Mucosa of rectum (tissue), 2 donors: ENCODE results near the gene SLC5A5.
A peak's percentile ranks its signal among the peaks of the same experiment; 100 is the strongest.

Experiments used
- H3K27ac ChIP-seq, 2 donors: one replicate each; pipeline ENCODE4 v1.7.0; 2013; ENCODE audit warnings: inconsistent platforms in 2 of 2, low read depth in 2 of 2, low read length in 2 of 2
- H3K27me3 ChIP-seq, 2 donors: one replicate each; pipeline ENCODE4 v1.7.0; 2013; ENCODE audit warnings: low read length in 2 of 2; ENCODE audit not compliant: control insufficient read depth in 2 of 2, insufficient read depth in 2 of 2
- H3K36me3 ChIP-seq, 2 donors: one replicate each; pipeline ENCODE4 v1.7.0; 2013; ENCODE audit warnings: low read length in 2 of 2; ENCODE audit not compliant: control insufficient read depth in 2 of 2, insufficient read depth in 2 of 2
- H3K4me1 ChIP-seq, 2 donors: one replicate each; pipeline ENCODE4 v1.7.0; 2013; ENCODE audit warnings: low read length in 2 of 2, mild to moderate bottlenecking in 1 of 2; ENCODE audit not compliant: control insufficient read depth in 2 of 2, insufficient read depth in 2 of 2
- H3K4me3 ChIP-seq, 2 donors: one replicate each; pipeline ENCODE4 v1.7.0; 2013; ENCODE audit warnings: low read length in 2 of 2
- H3K9ac ChIP-seq, 2 donors: one replicate each; pipeline ENCODE4 v1.7.0; 2013; ENCODE audit warnings: low read length in 2 of 2, low read depth in 1 of 2, mild to moderate bottlenecking in 1 of 2
- H3K9me3 ChIP-seq, 2 donors: one replicate each; pipeline ENCODE4 v1.7.0; 2013; ENCODE audit warnings: low read length in 2 of 2; ENCODE audit not compliant: control insufficient read depth in 2 of 2
- donor health status: healthy.
- donor health status: Normal muscosa, but diverticular disease.

SLC5A5 gene

DNA sequence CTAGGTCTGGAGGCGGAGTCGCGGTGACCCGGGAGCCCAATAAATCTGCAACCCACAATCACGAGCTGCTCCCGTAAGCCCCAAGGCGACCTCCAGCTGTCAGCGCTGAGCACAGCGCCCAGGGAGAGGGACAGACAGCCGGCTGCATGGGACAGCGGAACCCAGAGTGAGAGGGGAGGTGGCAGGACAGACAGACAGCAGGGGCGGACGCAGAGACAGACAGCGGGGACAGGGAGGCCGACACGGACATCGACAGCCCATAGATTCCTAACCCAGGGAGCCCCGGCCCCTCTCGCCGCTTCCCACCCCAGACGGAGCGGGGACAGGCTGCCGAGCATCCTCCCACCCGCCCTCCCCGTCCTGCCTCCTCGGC lies at the start of gene SLC5A5:
Gene SLC5A5, plus strand, starts transcription at position 68 of the 373 bp plus-strand sequence. CDS start 375 bp downstream, outside the sequence.
- peak within 1 kb of the TSS in 1 of 2 donors; percentile 50 for H3K4me3 ChIP-seq
- no peaks in the 10 kb centered on the region for H3K36me3 ChIP-seq
- peaks cover 11 to 13% of the 10 kb centered on the region in 2 donors for H3K4me1 ChIP-seq
- H3K27me3 ChIP-seq, result peaks cover 27 to 28% of the 10 kb centered on the region in 2 donors
- H3K9me3 ChIP-seq, result no peaks in the 10 kb centered on the region
- H3K9ac ChIP-seq, result no peak within 1 kb of the TSS
- no peak within 1 kb of the TSS for H3K27ac ChIP-seq

DNA sequence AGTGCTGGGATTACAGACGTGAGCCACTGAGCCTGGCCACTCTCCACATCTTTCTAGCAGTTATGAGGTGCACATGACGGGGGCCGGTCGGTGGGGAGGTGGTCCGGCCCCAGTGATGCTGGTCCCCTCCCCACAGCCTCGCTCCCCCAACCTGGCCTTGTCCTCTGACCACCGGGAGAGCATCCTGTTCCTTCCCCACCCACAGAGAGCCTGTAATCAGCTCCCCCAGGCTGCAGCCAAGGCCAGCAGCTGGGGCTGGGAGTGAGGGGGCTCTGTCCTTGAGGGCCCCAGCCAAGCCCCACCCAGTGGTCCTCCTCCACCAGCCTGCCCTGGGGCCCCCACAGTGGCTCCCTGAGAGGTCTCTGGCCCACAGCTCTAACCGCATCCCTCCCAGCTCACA lies 47.4 kb upstream of the SLC5A5 start:
- Histone ChIP-seq H3K27ac (no peak overlapping the region), H3K27me3 (no peaks in the 10 kb centered on the region)

DNA sequence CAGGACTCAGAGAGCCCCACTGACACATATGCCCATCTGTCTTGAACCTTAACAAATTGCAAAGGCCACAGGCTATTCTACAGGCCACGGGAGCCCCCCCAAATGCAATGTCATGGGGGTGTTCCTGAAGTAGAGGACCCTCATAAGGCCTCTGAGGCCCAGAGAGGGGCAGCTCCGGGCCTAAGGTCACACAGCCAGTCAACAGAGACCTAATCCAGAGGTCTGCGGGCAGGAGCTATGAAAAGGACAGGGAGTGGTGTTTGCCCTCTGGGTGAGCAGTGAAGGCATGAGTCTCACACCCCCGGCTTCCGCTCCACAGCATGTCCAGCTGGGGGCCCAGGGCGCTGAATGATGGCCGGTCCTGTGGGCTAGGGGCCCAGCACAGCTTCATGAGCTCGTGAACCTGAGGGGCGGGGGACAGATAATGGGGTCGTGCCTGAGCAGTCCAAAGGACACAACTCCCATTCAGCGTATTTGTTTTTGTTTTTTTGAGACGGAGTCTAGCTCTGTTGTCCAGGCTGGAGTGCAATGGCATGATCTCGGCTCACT lies 45.2 kb upstream of the SLC5A5 start:
- Histone ChIP-seq H3K9ac (no peak overlapping the region), H3K36me3 (no peaks in the 10 kb centered on the region), H3K27me3 (no peaks in the 10 kb centered on the region), H3K27ac (no peak overlapping the region), H3K4me1 (no peaks in the 10 kb centered on the region), H3K9me3 (no peaks in the 10 kb centered on the region), H3K4me3 (no peak overlapping the region)

More for the DNA sequence above, 47.4 kb upstream of the SLC5A5 start:
- Histone ChIP-seq H3K9ac (no peak overlapping the region), H3K4me1 (no peaks in the 10 kb centered on the region), H3K4me3 (no peak overlapping the region), H3K9me3 (no peaks in the 10 kb centered on the region), H3K36me3 (no peaks in the 10 kb centered on the region)

DNA sequence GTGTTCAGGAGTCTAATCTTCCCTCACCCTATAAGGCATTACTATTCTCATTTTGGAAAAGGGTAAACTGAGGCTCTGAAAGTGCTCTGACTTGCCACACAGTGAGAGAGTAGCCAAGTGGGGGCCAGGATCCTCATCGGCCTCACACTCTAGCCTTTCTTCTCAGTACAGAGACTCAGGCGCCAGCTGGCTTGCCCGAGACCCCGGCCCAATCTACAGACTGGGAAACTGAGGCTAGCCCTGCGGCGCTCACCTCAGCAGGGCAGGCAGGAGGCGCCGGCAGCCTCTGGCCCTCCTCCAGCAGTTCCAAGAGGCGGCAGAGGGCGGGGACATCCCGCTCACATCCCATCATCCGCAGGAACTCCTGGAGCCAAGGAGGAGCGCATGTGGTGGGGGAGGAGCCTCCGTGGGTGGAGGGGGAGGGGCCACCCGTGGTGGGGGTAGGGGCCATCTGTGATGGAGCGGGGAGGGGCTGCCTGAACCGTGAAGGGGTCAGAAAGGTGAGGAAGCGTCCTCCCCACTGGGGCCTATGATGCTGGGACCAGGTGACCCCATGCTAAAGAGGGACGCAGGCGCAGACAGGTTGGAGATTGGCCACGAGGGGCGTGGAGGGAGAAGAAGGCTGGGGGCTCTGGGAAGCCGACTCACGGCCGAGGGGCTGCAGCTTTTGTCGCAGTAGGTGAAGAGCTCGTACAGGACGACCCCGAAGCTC lies 41.7 kb upstream of the SLC5A5 start:
- H3K27me3 ChIP-seq, result peaks cover 8 to 10% of the 10 kb centered on the region in 2 donors
- no peak overlapping the region for H3K9ac ChIP-seq
- H3K4me1 ChIP-seq, result no peaks in the 10 kb centered on the region
- no peak overlapping the region for H3K27ac ChIP-seq
- H3K4me3 ChIP-seq, result no peak overlapping the region
- no peaks in the 10 kb centered on the region for H3K9me3 ChIP-seq
- no peaks in the 10 kb centered on the region for H3K36me3 ChIP-seq

DNA sequence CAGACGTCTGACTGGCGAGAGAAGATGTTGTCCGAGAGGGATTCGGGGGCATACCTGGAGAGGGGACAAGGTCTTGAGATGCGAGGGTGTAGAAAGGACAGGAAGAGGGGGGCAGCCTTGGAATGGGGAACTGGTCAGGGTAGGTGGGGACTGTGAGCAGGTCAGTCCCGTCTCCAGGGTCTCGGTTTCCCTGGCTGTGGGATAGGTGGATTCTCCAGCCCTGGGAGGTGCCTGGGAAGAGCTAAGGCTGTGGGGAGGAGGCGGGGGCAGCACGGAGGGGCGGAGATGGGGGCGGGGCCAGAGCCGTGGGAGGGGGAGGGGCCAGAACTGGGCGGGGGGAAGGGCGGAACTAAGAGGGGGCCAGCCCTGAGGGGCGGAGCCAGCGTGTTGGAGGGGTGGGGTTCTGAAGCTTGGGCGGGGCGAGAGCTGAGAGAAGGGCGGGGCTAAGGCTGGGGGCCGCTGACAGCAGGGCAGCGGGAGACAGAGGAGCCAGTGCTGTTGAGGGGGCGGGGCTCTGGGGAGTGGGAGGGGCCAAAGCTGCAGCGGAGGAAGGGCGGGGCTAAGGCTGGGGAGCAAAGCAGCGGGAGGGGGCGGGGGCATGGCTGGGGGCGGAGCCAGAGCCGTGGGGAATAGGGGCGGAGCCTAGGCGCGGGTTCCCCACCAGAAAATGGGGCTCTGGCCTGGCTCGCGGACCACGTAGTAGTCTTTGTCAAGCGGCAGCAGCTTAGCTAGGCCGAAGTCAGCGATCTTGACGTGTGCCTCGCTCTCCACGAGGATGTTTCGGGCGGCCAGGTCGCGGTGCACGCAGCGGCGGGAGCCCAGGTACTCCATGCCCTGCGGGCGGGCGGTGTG lies 41.0 kb upstream of the SLC5A5 start:
- H3K4me1 ChIP-seq, result no peaks in the 10 kb centered on the region
- no peak overlapping the region for H3K27ac ChIP-seq
- H3K9me3 ChIP-seq, result no peaks in the 10 kb centered on the region
- peaks cover 8 to 10% of the 10 kb centered on the region in 2 donors for H3K27me3 ChIP-seq
- peaks cover 0 to under 1% of the 10 kb centered on the region in 2 donors for H3K36me3 ChIP-seq
- no peak overlapping the region for H3K4me3 ChIP-seq
- no peak overlapping the region for H3K9ac ChIP-seq

DNA sequence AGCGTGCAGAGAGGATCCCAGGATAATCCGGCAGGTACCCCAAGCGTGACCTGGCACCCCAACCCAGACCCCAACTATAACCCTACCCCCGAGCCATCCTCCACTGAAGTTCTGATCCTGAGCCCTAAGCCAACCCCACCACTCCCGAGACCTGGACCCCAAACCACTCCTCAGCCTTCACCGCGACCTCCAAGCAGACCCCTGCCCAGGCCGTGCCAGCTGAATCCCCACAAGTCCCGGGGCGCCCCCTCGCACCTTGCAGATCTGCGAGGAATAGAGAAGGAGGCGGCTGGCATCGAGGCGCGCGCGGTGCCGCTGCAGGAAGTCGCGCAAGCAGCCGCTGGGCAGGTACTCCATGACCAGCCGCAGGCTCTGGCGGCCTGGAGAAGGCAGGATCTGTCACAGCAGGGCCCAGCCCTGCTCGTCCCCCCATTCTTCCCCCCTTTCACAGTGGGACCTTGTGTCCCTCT lies 40.3 kb upstream of the SLC5A5 start:
- Histone ChIP-seq H3K27me3 (peaks cover 8 to 10% of the 10 kb centered on the region in 2 donors), H3K4me3 (no peak overlapping the region), H3K36me3 (peaks cover 0 to 3% of the 10 kb centered on the region in 2 donors), H3K9ac (no peak overlapping the region), H3K9me3 (no peaks in the 10 kb centered on the region), H3K27ac (no peak overlapping the region), H3K4me1 (no peaks in the 10 kb centered on the region)

DNA sequence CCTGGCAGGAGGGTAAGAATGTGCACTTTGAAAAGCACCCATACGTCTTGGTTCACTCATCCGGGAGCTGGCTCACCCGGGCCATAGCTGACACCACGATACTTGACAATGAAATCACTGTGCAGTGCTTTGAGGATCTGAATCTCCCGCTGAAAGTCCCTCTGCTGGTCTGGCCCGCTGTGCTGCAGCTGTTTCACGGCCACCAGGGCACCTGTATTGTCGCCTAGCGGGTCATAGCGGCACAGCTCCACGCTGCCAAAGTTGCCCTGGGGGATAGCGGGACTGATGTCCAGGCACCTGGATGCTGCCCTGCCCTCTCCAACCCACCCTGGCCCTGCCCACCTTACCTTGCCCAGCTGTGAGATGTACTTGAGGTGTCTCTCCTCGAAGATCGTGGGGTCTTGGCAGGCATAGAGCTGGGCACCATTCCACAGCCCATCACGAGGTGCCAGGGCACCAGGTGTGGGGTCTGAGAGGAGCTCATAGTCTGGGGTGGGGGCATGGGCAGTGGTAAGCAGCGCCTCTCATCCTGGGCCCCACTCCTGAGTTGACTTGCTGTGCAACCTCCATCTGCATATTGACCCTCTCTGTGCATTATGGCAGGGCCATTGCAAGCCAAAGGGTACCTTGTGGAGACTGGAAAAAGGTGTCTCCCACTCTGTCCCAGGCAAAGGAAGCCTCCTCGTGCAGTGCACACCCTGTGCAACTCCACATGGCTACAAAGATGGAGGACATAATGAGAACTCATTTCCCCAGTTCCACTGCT lies 39.1 kb upstream of the SLC5A5 start:
- Histone ChIP-seq H3K9ac (no peak overlapping the region), H3K4me1 (no peaks in the 10 kb centered on the region), H3K27ac (no peak overlapping the region), H3K27me3 (peaks cover 8 to 10% of the 10 kb centered on the region in 2 donors), H3K4me3 (no peak overlapping the region), H3K36me3 (peaks cover 0 to 4% of the 10 kb centered on the region in 2 donors), H3K9me3 (no peaks in the 10 kb centered on the region)

DNA sequence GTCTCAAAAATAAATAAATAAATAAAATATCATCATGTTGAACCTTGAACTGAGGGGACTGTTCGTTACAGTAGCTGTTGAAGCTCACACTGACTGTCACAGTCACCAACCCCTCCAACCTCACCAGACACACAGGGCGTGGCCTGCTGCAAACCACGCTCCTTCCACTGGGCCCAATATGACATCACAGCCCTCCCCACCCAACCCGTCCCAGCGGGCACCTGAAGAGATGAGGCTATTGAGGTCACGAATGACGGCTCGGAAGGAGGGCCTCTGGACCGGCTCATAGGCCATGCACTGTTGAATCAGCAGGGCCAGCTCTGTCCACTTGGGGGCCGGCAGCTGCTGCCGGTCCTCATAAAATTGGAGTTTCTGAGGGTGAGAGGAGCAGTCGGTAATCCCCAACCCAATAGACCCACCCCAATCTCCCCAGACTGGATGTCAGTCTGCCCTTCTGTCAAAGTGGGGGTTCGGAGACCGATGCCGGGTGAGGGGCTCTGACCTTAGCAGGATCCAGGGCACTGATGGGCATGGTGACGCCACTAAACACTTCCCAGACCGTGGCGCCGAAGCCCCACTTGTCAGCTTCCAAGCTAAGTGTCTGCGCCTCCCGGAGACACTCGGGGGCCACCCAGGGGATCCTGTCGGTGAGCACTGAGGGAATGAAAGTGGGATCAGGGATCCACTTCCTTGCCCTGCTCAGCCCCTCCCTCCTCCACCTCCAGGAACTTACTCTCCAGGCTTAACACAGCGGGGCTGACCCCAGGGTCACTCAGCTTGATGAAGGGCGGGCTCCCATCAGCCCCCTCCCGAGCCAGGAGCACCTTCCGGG lies 37.2 kb upstream of the SLC5A5 start:
- H3K27me3 ChIP-seq, result peaks cover 8 to 13% of the 10 kb centered on the region in 2 donors
- peaks cover 0 to 4% of the 10 kb centered on the region in 2 donors for H3K36me3 ChIP-seq
- no peak overlapping the region for H3K27ac ChIP-seq
- H3K9ac ChIP-seq, result no peak overlapping the region
- H3K9me3 ChIP-seq, result no peaks in the 10 kb centered on the region
- H3K4me3 ChIP-seq, result no peak overlapping the region
- no peaks in the 10 kb centered on the region for H3K4me1 ChIP-seq
